Measurements from ENCODE around the gene ABHD2.

GRCh38 chr15:89101302-89102193, 13.3 kb downstream of the ABHD2 start:
- no peak for TF ChIP-seq CTCF (IDR thresholded peaks at IDR 0.05)
- TF ChIP-seq POLR2A (IDR thresholded peaks at IDR 0.05), result no peak
